ENCODE data around the gene NETO1.

NETO1 gene

DNA sequence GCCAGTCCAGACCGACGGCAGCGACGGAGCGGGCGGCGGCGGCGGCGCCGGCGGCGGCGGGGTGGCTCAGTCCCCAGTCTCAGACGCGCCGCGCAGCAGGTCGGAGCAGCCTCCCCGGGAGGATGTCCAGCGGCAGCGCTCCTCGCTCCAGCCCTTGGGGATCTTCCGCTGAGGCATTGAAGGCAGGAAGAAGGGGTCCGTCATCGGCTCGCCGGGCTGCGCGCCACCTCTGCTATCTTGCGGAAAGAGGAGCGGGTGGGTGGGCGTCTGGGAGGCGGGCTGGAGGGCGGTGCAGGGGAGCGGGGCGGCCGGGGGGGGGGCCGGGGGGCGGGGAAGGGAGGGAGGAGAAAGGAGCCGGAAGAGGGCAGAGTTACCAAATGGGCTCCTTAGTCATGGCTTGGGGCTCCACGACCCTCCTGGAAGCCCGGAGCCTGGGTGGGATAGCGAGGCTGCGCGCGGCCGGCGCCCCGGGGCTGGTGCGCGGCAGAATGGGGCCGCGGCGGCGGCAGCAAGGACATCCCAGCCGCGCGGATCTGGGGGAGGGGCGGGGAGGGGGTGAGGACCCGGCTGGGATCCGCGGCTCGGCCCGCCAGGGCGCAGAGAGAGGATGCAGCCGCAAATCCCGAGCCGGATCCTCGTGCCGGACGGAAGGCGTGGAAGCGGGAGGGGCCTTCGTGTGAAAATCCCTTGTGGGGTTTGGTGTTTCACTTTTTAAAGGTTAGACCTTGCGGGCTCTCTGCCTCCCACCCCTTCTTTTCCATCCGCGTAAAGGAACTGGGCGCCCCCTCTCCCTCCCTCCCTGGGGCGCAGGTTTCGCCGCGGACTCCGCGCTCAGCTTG lies at the start of gene NETO1:
Gene NETO1, minus strand, starts transcription at position 242 of the 839 bp plus-strand sequence. CDS start 696 bp downstream, outside the sequence.
- no peak for DNase-seq

DNA sequence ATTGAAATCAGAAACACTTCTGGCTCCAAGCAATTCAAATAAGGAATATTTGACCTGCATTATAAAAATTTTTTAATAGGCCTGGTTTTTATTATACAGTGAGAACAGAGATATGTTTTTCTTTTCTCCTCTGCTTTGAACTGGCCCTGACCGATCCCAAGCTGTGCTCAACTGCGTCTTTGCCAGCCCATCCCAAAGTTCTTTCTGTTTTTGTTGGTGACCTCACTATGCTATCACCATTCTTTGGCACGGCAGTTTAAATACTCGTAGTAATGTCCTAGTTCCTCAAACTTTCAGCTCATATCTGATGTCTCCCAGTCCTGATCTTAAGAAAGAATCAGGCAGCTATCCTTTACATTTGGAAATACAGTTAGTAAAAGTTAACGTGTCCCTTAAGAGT lies 42.3 kb upstream of the NETO1 start:
- no peak for DNase-seq

DNA sequence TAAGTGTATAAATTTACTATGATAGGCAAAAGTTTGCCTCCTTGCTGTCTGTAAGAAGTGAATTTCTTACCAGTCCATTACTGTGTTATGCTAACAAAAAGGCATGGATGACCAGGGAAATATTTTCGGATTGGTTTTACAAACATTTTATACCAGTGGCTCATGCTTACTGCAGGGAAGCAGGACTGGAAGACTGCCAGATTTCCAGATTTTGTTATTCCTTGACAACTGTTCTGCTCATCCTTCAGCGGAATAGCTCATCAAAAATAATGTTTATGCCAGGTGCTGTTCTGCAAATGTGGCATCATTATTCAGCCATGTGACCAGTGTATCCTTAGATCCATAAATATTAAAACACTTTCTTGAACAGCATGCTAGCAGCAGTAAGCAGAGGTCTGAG lies 40.4 kb upstream of the NETO1 start:
- DNase-seq: no peak

DNA sequence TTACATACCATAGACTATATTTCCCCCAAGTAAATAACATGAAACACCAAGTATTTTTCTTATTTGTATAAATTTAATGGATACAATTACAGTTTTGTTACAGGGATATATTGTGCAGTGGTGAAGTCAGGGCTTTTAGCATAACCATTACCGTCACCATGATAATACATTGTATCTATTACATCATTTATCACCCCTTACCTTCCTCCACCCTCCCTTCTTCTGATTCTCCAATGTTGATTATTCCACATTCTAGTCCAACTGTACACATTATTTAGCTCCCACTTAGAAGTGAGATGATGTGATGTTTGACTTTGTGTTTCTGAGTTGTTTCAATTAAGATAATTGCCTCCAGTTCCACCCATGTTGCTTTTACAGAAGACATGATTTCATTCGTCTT lies 35.2 kb upstream of the NETO1 start:
- no peak for DNase-seq

GRCh38 chr18:72899338-72899737 lies 31.6 kb upstream of the NETO1 start:
- DNase-seq: no peak

- no peak for DNase-seq
Measured at GRCh38 chr18:72898870-72899269, 31.1 kb upstream of the NETO1 start.

DNA sequence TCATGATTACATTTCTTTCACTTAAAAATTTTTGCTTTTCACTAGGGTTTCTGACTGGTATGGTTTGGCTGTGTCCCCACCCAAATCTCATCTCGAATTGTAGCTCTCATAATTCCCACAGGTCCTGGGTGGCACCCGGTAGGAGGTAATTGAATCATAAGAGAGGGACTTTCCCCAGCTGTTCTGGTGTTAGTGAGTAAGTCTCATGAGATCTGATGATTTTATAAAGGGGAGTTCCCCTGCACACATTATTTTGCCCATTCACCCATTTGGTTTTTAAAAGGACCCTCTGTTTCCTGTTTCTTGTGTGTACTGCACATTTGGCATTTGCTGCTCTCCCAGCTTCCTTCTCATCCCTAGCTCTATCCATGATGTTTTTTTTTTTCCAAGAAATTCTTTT lies 27.8 kb upstream of the NETO1 start:
- DNase-seq: no peak

DNA sequence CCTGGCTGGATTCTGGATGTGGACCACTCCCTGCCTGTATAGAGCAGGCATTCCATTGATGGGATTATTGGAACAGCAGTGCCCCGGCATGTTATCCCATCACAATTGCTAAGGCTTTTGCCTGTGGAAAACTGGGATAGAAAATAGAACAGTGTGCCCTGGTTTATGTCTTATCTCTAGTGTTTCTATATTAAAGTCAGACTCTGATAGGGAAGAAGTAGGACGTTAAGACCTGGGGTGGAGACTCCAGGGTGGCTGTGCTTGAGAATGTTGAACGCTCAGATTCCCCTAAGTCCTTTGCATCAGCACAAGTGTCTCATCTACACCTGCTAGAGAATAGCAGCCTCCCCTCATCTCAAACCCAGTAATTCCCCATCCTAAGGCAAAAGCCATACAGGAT lies 10.8 kb upstream of the NETO1 start:
- no peak for DNase-seq

GRCh38 chr18:72878143-72878542 lies 10.4 kb upstream of the NETO1 start:
- no peak for DNase-seq

DNA sequence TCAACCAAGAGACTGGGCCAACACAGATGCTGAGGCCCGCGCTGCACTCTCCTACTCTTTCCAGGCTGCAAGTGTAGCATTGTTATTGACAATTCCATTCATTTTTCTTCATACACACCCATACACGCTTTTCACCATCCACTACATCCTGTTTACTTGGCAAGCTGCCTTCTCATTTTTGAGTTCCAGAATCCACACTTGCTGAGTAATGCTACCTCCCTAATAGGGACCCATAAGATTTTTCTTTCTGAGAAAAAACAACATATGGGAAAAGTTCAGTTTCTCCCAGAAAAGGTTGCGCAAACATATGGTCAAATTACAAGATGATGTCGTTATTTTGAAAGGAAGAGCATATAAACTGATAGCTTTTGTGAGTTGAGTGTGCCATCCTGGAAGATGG lies 3.3 kb upstream of the NETO1 start:
- DNase-seq: no peak

- DNase-seq: no peak
Measured at GRCh38 chr18:72869226-72870185, 1.7 kb upstream of the NETO1 start.

DNA sequence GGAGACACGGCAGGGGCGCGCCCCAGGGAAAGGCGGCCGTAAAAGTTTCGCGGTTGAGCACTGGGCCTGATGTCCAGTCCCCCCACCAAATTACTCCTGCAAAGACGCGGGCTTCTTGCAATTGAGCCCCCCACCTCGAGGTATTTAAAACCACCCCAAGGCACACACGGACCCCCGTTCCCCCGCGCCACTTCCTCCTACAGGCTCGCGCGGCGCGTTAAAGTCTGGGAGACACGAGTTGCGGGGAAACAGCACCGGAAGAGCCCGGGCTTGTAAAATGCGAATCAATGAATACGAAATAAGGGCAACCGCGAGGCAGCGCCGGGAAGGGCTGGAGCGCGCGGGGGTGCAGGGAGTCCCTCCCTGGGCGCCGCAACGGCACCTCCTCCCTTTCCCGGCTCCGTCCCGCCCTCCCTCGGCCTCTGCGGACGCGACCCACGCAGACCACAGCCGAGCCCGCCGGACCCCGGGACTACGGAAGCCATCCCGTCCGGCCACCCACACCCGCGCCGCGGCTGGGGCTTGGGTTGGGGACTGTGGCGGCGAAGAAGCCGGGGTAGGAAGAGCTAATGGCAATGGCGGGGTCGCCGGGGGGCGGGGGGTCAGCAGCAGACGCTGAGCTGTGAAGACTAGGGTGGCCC lies 918 bp upstream of the NETO1 start:
- DNase-seq: no peak

- no peak for DNase-seq
Measured at GRCh38 chr18:72866901-72867745, 664 bp downstream of the NETO1 start.

DNA sequence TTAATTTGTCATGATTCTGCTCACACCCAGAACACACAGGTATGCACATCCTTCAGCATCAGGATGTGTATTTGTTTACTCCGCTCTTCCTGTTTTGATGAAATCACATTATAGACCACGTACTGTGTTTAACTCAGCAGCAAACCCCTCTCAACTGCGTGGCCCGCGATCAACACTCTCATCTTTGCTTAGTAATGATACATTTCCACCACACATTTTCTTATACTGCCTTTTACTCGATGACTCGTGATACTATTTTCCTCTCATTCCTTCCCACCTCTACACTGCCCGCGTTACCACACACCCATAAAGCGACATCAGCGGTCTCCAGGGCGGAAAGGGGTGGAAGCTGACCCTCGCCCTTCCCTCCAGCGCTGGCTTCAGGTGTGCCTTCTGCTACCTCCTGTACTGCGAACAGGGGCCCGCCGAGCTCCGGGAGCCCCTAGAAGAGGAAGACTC lies 1.3 kb downstream of the NETO1 start:
- no peak for DNase-seq

DNA sequence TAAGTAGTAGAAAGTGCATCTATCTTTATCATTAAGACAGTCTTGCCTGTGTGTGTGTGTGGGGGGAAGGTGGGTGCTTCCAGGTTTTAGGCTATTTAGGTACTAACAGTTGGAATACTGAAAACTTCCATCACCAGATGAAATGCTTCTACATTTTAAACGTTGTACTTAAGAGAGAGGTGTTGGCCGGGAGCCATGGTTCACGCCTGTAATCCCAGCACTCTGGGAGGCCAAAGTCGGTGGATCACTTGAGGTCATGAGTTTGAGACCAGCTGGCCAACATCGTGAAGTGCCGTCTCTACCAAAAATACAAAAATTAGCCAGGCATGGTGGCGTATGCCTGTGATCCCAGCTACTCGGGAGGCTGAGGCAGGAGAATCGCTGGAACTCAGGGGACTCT lies 4.0 kb downstream of the NETO1 start:
- DNase-seq: no peak

DNA sequence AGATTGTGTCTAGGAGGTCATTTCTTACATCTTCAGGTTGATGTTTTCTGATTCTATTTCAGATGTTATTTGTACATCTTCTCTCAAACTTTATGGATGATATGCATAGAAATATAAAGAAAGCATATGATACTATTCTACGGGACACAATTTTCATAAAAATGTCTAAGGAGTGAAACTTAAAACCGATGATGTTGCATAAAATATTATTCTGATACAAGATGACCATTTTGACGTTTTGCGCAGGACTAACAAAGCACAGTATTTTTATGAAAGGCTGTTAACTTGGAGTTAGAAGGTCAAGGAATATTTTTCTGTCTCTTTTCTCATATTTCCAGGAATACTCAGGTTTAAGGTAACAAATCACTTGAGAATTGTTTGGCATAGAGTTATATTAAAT lies 8.7 kb downstream of the NETO1 start:
- no peak for DNase-seq

DNA sequence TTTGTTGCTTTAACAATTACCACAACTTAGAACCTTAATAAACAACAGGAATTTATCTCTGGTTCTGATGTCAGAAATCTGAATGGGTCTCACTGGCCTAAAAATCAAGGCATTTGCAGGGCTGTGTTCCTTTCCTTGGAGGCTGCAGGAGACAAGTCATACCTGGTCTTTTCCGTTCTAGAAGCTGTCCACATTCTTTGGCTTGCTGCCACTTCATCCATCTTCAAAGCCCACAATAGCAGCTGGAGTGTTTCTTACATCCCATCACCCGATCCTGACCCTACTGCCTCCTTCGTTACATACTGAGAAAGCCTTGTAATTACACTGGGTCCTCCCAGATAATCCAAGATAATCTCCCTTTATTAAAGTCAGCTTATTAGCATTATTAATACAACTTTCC lies 18.1 kb downstream of the NETO1 start:
- no peak for DNase-seq

DNA sequence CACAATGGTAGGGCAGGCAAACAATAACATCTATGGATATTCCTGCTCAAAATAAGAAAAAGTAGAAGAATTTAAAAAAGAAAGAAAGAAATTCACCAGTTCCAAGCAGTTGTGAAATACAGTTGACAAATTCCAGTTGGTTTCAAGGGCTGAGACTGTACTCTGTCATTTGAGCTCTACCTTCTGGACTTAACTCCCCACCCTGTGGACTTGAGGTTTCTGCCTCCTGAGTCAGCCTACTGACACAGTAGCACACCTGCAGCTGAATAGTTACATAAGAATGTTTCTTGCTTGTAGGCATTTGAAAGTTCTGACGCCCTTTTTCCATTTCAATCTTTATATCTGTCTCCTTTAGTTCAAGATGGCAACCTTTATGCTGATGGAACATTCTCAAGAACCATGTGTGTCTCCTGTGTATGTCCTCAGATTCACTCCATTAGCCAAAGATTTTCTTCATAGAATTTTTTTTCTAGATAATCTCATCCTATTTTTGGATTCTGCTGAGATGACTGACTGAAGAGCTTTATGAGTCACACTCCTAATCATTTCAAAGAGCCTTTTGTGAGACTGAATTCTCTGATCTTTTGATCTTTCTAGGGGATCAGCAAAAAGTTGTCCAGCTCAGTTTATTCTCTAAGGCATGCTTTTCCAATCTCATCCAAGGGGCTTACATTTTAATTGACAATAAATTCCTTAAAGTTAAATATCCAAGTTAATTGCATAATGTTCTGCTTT lies 19.1 kb downstream of the NETO1 start:
- DNase-seq: no peak

- DNase-seq: no peak
Measured at GRCh38 chr18:72847771-72848170, 20.0 kb downstream of the NETO1 start.

DNA sequence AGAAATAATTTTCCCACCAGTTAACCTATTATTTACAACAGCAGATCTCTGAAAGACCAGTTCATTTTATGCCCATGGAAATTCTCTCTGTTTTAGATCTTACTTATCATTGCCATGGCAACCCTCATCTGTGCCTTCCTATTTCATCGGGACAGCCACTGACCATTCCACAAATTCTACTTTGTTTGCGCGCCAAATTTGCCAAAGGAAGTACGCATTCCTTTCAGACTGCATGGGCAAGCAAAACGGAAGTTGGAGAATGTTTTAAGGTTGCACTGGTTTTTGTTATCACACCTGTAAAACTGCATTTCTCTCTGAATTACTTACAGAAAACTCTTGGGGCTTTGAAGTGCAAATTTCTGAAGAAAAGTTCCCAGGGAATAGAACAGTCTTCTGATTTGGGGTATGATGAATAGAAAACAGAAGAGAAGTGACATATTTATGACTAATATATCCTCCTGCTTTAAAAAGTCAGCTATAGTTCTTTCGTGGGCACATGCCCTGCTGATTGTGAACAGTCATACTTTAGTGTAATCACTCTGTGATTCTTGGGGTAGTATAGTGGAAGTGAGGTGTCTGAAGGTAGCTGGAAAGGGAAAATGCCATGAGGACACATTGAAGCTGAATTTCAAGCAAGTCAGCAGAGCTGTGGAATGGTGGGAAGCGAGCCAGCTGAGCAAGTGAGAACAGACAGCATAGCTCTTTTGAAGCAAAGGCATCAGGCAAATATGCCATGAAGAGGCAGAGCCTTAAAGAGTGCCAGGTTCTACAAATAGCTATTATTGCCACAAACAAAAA lies 20.9 kb downstream of the NETO1 start:
- DNase-seq: no peak

- no peak for DNase-seq
Measured at GRCh38 chr18:72843743-72844142, 24.0 kb downstream of the NETO1 start.
